NT2/D1 (cell line): ENCODE data around the gene CPED1.

Source experiments
- DNase-seq: peaks from one replicate; pipeline ENCODE4 v3.0.0-alpha.2; 2011; ENCODE audit warnings: low read depth, low spot score
- H3K27me3 ChIP-seq: 2 replicates; pipeline ENCODE4 v1.6.0; 2011; ENCODE audit warnings: mild to moderate bottlenecking; ENCODE audit not compliant: insufficient read length, insufficient read depth
- H3K36me3 ChIP-seq: 2 replicates; pipeline ENCODE4 v1.6.1; 2011; ENCODE audit warnings: mild to moderate bottlenecking, low read length, mixed read lengths; ENCODE audit not compliant: insufficient read depth, insufficient read length
- H3K4me1 ChIP-seq: 2 replicates; pipeline ENCODE4 v1.5.1; 2011; ENCODE audit not compliant: insufficient read depth, insufficient read length
- H3K4me3 ChIP-seq: 2 replicates; pipeline ENCODE4 v1.5.1; 2011; ENCODE audit warnings: low read depth; ENCODE audit not compliant: insufficient read length
- H3K9ac ChIP-seq: 2 replicates; pipeline ENCODE4 v1.6.0; 2011; ENCODE audit warnings: low read depth; ENCODE audit not compliant: insufficient read length
- H3K9me3 ChIP-seq: 2 replicates; pipeline ENCODE4 v1.5.1; 2011; ENCODE audit warnings: mild to moderate bottlenecking, low read length; ENCODE audit not compliant: insufficient read depth
- SUZ12 ChIP-seq: IDR thresholded peaks from 2 replicates; pipeline ENCODE4 v1.6.1; 2011; ENCODE audit not compliant: insufficient read length, insufficient read depth; ENCODE audit errors: extremely low read depth
- YY1 ChIP-seq: IDR thresholded peaks from 2 replicates; pipeline ENCODE4 v1.6.1; 2011; ENCODE audit not compliant: insufficient read length, insufficient read depth
- ZNF274 ChIP-seq: IDR thresholded peaks from 2 replicates; pipeline ENCODE4 v1.6.1; 2011; ENCODE audit warnings: mild to moderate bottlenecking, low read depth, low read length

The CPED1 gene

GRCh38 chr7:120988591-120989256 lies at the start of gene CPED1:
TSS of gene CPED1 (plus strand) at chr7:120988711. CDS start at chr7:120989622, 911 bp downstream.
- no peaks in the 10 kb centered on the region for H3K4me1 ChIP-seq
- no peak for DNase-seq
- H3K36me3 ChIP-seq, result no peaks in the 10 kb centered on the region
- H3K9ac ChIP-seq, result peak within 1 kb of the TSS; percentile 5
- H3K4me3 ChIP-seq, result peak within 1 kb of the TSS; percentile 31
- H3K9me3 ChIP-seq, result no peaks in the 10 kb centered on the region
- TF ChIP-seq SUZ12, result no peak
- no peak for TF ChIP-seq ZNF274
- no peak for TF ChIP-seq YY1
- H3K27me3 ChIP-seq, result peaks cover 24% of the 10 kb centered on the region

- TF ChIP-seq ZNF274 (no peak), YY1 (no peak), SUZ12 (no peak)
- Histone ChIP-seq H3K27me3 (no peaks in the 10 kb centered on the region), H3K36me3 (no peaks in the 10 kb centered on the region), H3K9ac (no peak overlapping the region), H3K4me1 (no peaks in the 10 kb centered on the region), H3K4me3 (no peak overlapping the region), H3K9me3 (no peaks in the 10 kb centered on the region)
- no peak for DNase-seq
Observed at GRCh38 chr7:120939345-120939744, 49.2 kb upstream of the CPED1 start.

GRCh38 chr7:120941064-120941463 lies 47.4 kb upstream of the CPED1 start:
- Histone ChIP-seq H3K4me1 (no peaks in the 10 kb centered on the region), H3K36me3 (no peaks in the 10 kb centered on the region), H3K9ac (no peak overlapping the region), H3K27me3 (no peaks in the 10 kb centered on the region), H3K9me3 (no peaks in the 10 kb centered on the region), H3K4me3 (no peak overlapping the region)
- DNase-seq, result no peak
- TF ChIP-seq SUZ12, result no peak
- no peak for TF ChIP-seq YY1
- TF ChIP-seq ZNF274, result no peak

- DNase-seq, result no peak
- TF ChIP-seq YY1 (no peak), ZNF274 (no peak), SUZ12 (no peak)
- Histone ChIP-seq H3K36me3 (no peaks in the 10 kb centered on the region), H3K4me1 (no peaks in the 10 kb centered on the region), H3K9me3 (no peaks in the 10 kb centered on the region), H3K4me3 (no peak overlapping the region), H3K27me3 (no peaks in the 10 kb centered on the region), H3K9ac (no peak overlapping the region)
Observed at GRCh38 chr7:120941856-120942255, 46.7 kb upstream of the CPED1 start.

GRCh38 chr7:120942861-120943260 lies 45.6 kb upstream of the CPED1 start:
- TF ChIP-seq YY1 (no peak), SUZ12 (no peak), ZNF274 (no peak)

GRCh38 chr7:120944826-120945562 lies 43.5 kb upstream of the CPED1 start:
- Histone ChIP-seq H3K4me3 (no peak overlapping the region), H3K9me3 (no peaks in the 10 kb centered on the region), H3K27me3 (no peaks in the 10 kb centered on the region), H3K36me3 (no peaks in the 10 kb centered on the region), H3K9ac (no peak overlapping the region), H3K4me1 (no peaks in the 10 kb centered on the region)
- TF ChIP-seq YY1 (no peak), ZNF274 (no peak), SUZ12 (no peak)
- no peak for DNase-seq

More at GRCh38 chr7:120942861-120943260, 45.6 kb upstream of the CPED1 start:
- Histone ChIP-seq H3K9ac (no peak overlapping the region), H3K36me3 (no peaks in the 10 kb centered on the region), H3K4me1 (no peaks in the 10 kb centered on the region), H3K27me3 (no peaks in the 10 kb centered on the region), H3K9me3 (no peaks in the 10 kb centered on the region), H3K4me3 (no peak overlapping the region)
- DNase-seq, result no peak

- no peaks in the 10 kb centered on the region for H3K27me3 ChIP-seq
- no peaks in the 10 kb centered on the region for H3K9me3 ChIP-seq
- TF ChIP-seq SUZ12 (no peak), YY1 (no peak), ZNF274 (no peak)
- H3K4me1 ChIP-seq, result no peaks in the 10 kb centered on the region
- H3K36me3 ChIP-seq, result peaks cover 10% of the 10 kb centered on the region
- DNase-seq, result no peak
- H3K9ac ChIP-seq, result no peak overlapping the region
- no peak overlapping the region for H3K4me3 ChIP-seq
Observed at GRCh38 chr7:120947980-120948379, 40.5 kb upstream of the CPED1 start.
